NCI-H1417 (cell line): ENCODE data around the gene METTL26.

Experiments used
- DNase-seq, 3 experiments: peaks; one replicate each; lab custom pipeline; 2025; lab: John Stamatoyannopoulos, UW

Gene METTL26

GRCh38 chr16:638034-638543, 2.0 kb upstream of the METTL26 start:
- no peak for DNase-seq

- peak; percentile 55 to 96 (median 61) for DNase-seq
These were observed 1.2 kb upstream of the METTL26 start for GRCh38 chr16:637081-638018.

GRCh38 chr16:635573-636205, 416 bp downstream of the METTL26 start:
- peak in 1 of 3 experiments; percentile 48 for DNase-seq

DNA sequence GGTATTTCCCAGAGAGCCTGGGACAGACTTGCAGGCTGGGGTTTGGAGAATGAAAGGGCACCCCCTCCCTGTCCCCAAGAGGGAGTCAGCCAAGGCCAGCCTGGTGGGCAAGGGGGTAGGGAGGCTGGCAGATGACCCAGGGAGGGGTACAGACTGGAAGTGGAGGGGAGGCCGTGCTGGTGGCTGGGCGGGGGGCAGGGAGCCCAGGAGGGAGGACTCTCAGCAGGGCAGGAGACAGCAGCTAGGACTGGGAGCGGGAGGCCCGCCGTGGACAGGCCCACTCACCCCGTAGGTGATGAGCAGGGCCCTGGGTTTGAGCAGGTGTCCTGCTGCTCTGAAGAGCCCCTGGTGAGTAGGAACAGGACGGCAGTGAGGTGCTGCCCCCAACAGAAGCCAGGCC, 1.1 kb downstream of the METTL26 start:
- no peak for DNase-seq

DNA sequence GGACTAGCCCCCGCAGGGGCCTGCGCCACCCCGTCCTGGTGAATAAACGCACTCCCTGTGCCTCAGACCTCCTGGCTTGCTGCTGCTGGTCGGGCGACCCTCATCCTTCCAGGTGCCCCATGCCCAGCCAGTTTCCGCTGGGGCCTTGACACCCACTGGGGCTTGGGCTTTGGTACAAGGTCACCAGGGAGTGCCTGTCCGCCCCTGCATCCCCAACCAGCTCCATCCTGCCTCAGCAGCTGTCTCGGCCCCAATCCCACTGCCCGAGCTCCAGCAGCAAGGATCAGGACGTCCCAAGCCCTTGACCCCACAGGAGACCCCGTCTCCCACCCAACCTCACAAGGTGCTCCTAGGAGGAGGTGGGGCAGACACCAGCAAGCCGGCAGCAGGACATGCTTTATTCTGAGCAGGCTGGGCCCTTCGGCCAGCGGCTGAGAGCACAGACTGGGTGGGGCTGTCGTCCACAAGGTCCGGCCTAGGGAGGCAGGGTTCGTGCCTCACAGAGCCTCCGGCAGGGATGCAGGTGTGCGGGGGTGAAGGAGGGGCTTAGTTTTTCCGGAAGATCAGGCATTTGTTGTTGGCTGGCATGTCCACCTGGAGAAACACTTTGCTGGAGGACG, 1.9 kb downstream of the METTL26 start:
- DNase-seq, result no peak

GRCh38 chr16:633336-634050, 2.6 kb downstream of the METTL26 start:
- DNase-seq, result no peak

DNA sequence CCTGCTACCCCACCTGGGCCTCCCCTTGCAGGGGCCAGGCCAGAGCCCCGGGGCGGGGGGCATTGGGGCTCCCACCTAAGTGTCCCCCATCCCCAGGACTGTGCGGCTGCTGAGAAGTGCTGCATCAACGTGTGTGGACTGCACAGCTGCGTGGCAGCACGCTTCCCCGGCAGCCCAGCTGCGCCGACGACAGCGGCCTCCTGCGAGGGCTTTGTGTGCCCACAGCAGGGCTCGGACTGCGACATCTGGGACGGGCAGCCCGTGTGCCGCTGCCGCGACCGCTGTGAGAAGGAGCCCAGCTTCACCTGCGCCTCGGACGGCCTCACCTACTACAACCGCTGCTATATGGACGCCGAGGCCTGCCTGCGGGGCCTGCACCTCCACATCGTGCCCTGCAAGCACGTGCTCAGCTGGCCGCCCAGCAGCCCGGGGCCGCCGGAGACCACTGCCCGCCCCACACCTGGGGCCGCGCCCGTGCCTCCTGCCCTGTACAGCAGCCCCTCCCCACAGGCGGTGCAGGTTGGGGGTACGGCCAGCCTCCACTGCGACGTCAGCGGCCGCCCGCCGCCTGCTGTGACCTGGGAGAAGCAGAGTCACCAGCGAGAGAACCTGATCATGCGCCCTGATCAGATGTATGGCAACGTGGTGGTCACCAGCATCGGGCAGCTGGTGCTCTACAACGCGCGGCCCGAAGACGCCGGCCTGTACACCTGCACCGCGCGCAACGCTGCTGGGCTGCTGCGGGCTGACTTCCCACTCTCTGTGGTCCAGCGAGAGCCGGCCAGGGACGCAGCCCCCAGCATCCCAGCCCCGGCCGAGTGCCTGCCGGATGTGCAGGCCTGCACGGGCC, 3.4 kb downstream of the METTL26 start:
- no peak for DNase-seq

DNA sequence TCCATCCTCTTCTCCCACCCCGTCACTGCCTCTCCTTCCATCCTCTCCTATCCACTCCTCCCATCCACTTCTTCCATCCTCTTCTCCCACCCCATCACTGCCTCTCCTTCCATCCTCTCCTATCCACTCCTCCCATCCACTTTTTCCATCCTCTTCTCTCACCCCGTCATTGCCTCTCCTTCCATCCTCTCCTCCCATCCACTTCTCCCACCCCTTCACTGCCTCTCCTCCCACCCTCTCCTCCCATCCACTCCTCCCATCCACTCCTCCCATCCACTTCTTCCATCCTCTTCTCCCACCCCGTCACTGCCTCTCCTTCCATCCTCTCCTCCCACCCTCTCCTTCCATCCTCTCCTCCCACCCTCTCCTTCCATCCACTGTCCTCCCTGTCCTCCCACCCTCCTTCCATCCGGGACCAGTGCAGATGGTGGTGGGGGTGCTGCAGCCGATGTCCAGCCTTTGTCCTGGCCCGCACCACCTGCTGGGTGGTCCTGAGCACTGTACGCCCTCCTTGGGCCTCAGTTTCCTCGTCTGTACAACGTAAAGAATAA, 4.2 kb downstream of the METTL26 start:
- no peak for DNase-seq

- DNase-seq, result peak in 1 of 3 experiments; percentile 10
These were observed 5.2 kb downstream of the METTL26 start, which contains the start of gene WFIKKN1 for GRCh38 chr16:630815-631405. WFIKKN1 (plus strand) TSS chr16:630985; CDS start chr16:631254, 269 bp downstream.

DNA sequence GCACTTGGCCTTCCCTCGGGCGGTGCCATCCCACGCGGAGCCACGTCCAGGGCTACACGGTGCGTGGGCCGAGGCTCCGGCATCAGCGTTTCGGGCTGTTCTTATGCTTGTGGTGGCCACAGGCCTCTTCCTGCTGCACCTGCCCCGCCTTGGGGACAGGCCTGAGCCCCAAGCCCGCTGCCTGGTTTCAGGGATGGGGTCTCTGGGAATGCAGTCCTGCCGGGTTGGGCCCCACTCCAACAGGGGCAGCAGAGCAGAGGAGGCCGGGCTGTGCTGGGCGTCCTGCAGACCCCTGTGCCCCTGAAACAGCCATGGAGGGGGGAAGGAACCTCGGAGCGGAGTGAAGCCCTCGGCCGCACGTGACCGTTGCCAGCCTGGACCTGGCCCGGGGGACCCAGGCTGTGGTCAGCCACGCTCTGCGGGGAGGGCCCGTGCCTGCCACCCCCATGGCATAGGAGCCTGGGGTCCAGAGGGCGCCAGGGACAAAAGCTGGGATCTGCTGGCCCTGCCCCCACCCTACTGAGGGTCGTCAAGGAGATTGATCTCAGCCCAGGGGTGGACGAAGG, 5.8 kb downstream of the METTL26 start:
- no peak for DNase-seq

DNA sequence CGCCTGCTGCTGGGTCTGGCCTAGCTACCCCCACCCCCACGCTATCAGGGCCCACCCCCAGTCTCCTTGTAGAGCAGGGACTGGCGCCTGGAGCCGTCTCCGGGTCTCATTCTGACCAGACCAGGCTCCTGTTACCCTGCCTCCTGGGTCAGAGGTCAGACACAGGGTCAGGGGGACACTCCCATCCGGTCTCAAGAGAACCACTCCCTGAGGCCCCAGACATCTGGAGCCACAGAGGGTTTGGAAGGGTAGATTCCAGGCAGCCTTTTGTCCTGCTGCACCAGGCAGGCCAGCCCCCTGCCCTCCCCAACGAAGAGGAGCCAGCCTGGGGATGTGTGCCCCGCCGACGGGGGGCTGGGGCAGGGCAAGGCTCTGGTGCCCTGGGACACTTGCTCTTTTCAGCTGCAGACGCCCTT, 6.3 kb downstream of the METTL26 start:
- no peak for DNase-seq

DNA sequence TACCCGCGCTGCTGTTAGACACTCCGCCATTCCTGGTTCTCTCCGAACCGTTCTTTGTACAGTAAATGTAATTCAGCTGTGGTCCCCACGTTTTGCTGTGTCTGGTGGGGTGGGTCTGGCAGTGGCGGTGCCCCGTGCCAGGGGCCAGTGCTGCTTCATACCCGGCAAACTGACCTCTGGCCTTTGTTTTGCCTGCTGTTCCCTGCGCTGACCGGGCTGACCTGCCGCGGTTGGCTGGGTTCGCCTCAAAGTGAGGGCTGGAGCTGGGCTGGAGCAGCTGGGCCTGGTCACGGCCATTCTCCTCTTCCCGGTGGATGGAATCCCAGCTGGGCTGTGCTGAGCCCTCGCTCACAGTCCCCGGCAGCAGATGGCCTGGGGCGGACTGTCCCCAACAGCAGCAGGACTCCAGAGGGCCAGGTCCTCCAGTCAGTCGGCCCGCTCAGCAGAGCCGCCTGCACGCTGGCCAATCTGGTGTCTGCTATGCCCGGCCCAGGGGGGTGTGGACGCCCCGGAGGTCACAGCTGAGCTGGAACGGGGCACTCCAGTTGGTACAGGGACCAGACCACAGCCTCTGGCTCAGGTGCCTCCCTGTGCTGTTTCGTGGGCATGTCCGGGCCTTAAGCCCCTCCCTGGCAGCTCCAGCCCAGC, 6.8 kb downstream of the METTL26 start:
- no peak for DNase-seq

DNA sequence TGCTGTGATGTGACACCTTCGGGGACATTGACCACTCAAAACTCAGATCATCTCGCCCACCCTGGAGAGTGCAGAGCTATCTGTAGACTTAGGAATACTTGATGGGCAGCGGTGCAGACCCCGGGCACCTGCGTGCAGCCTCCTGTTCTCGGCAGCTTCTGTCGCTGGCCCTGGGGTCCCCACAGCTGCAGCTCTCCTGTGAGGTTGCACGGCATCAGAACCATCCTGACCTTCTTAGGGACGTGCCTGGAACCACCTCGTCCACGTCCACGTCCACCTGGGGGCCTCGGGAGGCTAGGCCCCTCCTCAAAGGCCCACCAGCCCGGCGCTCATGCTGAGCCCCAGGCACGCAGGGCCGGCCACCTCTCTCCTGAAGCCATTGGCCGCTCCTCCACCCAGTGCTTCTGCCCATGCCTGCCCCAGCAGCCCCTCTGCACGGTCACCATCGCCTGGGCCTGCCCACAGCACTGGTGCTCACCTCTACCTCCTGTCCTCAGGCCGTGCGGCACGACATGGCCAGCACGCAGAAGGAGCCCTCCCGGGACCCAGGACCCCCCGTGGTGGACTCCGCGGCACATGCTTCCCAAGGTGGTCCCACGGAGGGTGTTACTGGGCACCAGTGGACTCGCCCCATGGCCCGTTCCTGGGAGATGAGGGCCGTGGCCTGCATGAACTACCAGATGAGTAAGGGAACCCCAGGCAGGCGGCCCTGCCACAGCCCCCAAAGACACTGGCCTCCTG, 7.6 kb downstream of the METTL26 start:
- DNase-seq, result no peak

DNA sequence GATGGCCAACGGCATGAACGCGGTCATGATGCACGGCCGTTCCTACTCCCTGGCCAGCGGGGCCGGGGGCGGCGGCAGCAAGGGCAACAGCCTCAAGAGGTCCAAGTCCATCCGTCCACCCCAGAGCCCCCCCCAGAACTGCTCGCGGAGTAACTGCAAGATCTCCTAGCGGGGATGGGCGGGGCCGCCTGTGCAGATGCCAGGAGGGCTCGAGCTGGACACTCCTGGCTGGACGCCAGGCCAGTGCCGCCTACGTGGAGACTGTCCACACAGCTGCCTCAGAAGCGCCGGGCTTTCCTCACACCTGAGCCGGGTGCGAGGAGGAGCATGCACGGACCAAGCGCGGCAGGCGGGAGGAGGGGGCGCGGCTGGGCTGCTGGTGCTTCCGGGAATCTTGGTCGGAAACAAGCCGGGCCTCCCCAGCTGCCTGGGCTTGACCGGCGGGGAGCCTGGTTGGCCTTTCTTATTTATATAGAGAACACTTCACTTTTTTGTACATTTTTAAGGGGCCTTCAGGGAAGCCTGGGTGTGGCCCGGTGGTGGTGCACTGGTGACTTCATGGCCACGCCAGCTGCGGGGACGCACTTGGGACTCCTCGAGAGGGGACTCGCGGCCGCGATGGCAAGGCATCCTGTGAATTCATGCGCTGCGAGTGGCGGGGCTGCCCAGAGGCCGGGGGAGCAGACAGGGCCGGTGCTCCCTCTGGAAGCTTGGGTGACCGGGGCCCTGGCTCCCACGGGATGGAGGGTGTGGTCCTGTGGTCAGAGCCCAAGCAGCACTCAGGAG, 8.5 kb downstream of the METTL26 start:
- DNase-seq, result peak in 2 of 3 experiments; percentile 72 to 89

- DNase-seq, result no peak
These were observed 9.2 kb downstream of the METTL26 start for GRCh38 chr16:626787-627453.

DNA sequence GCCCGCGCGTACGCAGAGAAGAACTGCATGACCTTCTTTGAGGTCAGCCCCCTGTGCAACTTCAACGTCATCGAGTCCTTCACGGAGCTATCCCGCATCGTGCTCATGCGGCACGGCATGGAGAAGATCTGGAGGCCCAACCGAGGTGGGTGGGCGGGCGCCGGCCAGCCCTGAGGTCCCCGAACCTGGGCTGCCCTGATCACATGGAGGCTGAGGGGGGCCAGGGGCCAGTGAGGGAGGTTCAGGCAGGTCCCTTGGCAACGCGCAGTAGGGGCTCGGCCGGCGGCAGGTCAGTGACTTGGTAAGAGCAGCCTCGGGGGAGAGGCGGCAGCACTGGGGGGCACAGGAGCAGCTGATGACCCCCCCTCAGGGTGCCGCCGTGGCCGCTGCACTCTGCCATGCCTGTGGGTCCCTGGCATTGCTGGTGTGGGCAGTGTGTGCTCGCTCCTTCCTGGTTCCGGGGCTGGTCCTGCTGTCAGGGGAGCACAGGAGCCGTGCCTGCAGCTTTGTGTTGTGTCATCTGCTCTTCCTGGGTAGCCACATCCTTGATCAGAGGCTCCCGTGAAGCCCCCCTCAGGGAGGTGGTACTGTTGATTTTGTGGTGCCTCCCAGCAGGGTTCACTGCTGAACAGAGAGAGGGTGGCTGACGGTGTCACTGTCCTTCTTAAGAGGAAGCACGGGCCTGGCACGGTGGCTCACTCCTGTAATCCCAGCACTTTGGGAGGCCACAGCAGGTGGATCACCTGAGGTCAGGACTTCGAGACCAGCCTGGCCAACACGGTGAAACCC, 9.9 kb downstream of the METTL26 start:
- DNase-seq, result no peak
